H1 (cell line): ENCODE measurements around the gene TIAL1. TPM values are rescaled to one million over a fixed set of nuclear protein-coding genes. Genes with fewer than 3 reads are reported as not detected.

Experiments used
- CTCF ChIA-PET: fragments of 300-600 bp; sonication (Branson Sonifier 250); formaldehyde crosslinking; loops from one replicate; lab custom pipeline; 2021; ENCODE audit not compliant: partially characterized antibody; lab: Charles Lee
- POLR2A ChIA-PET: fragments of 300-600 bp; sonication (Branson Sonifier 250); formaldehyde crosslinking; loops from one replicate; lab custom pipeline; 2021; ENCODE audit warnings: inconsistent platforms; ENCODE audit not compliant: partially characterized antibody; lab: Charles Lee
- DNase-seq, 2 experiments: peaks; one replicate each; pipeline versions ENCODE4 v3.0.0 to v3.0.0-alpha.2; 2010 to 2022; ENCODE audit warnings: low spot score in 2 of 2, low read depth in 1 of 2, mixed read lengths in 1 of 2
- FAIRE-seq: peaks from 2 replicates; lab custom pipeline; 2011; peaks lifted over from hg19 to GRCh38; lab: Jason Lieb, UNC
- H2AFZ ChIP-seq: 2 replicates; pipeline ENCODE4 v1.8.1; 2012; ENCODE audit warnings: low read length, inconsistent platforms
- H2AK5ac ChIP-seq: 2 replicates; pipeline ENCODE4 v1.6.1; 2013; ENCODE audit warnings: low read depth, low read length
- H2BK120ac ChIP-seq: replicated peaks from 2 replicates; pipeline ENCODE3; 2013; ENCODE audit warnings: low read depth, low read length, inconsistent platforms
- H2BK12ac ChIP-seq: 2 replicates; pipeline ENCODE4 v1.6.1; 2013; ENCODE audit warnings: low read depth, low read length
- H2BK15ac ChIP-seq: 2 replicates; pipeline ENCODE4 v1.6.1; 2013; ENCODE audit warnings: low read length
- H2BK20ac ChIP-seq: 2 replicates; pipeline ENCODE4 v1.6.1; 2013; ENCODE audit warnings: low read length
- H2BK5ac ChIP-seq: 2 replicates; pipeline ENCODE4 v1.6.1; 2013; ENCODE audit warnings: low read depth, low read length
- H3K14ac ChIP-seq: 2 replicates; pipeline ENCODE4 v1.6.1; 2013; ENCODE audit warnings: inconsistent platforms; ENCODE audit not compliant: insufficient read length
- H3K18ac ChIP-seq: 2 replicates; pipeline ENCODE4 v1.6.1; 2013; ENCODE audit warnings: low read length; ENCODE audit errors: extremely low read depth
- H3K23ac ChIP-seq: 2 replicates; pipeline ENCODE4 v1.6.1; 2013; ENCODE audit warnings: inconsistent platforms; ENCODE audit not compliant: insufficient read length
- H3K23me2 ChIP-seq: 2 replicates; pipeline ENCODE4 v1.6.1; 2013; ENCODE audit warnings: low read depth, low read length
- H3K27ac ChIP-seq: 2 replicates; pipeline ENCODE4 v1.6.1; 2011; ENCODE audit warnings: low read depth, low read length, inconsistent platforms
- H3K27me3 ChIP-seq, 4 experiments: replicated peaks in 1 of 4; 1 replicate in 1 of 4; 2 replicates in 3 of 4; pipeline versions ENCODE4 v1.6.1 to v1.8.1; 2011 to 2013; ENCODE audit warnings: low read length in 3 of 4, mild to moderate bottlenecking in 3 of 4, inconsistent platforms in 2 of 4, mixed read lengths in 2 of 4, moderate library complexity in 1 of 4; ENCODE audit not compliant: control insufficient read depth in 3 of 4, insufficient read depth in 3 of 4; ENCODE audit errors: extremely low read depth in 1 of 4
- H3K36me3 ChIP-seq, 4 experiments: 2 replicates each; pipeline versions ENCODE4 v1.6.1 to v1.8.1; 2011 to 2013; ENCODE audit warnings: mild to moderate bottlenecking in 4 of 4, low read length in 3 of 4, moderate library complexity in 2 of 4, control low read depth in 1 of 4, inconsistent platforms in 1 of 4; ENCODE audit not compliant: insufficient read depth in 4 of 4, control insufficient read depth in 2 of 4
- H3K4ac ChIP-seq: replicated peaks from 2 replicates; pipeline ENCODE3; 2013; ENCODE audit warnings: low read length, low read depth, mixed read lengths, inconsistent platforms; ENCODE audit not compliant: insufficient read length
- H3K4me1 ChIP-seq, 4 experiments: replicated peaks in 1 of 4; 1 replicate in 1 of 4; 2 replicates in 3 of 4; pipeline versions ENCODE4 v1.6.1 to v1.8.1; 2011 to 2013; ENCODE audit warnings: low read length in 3 of 4, inconsistent platforms in 2 of 4, mixed read lengths in 1 of 4; ENCODE audit not compliant: insufficient read depth in 4 of 4, control insufficient read depth in 3 of 4
- H3K4me2 ChIP-seq, 2 experiments: 2 replicates each; pipeline versions ENCODE4 v1.6.1 to v1.8.1; 2011 to 2013; ENCODE audit warnings: low read depth in 2 of 2, low read length in 2 of 2, control low read depth in 1 of 2, inconsistent platforms in 1 of 2, mild to moderate bottlenecking in 1 of 2; ENCODE audit not compliant: insufficient read depth in 1 of 2
- H3K4me3 ChIP-seq, 4 experiments: fragments of 200-600, 300-600 bp in 1 of 4; sonication (generic), shearing (Covaris generic), sonication (Bioruptor Twin) in 1 of 4; 2 replicates each; pipeline versions ENCODE4 v1.5.1 to v1.8.1; 2011 to 2016; ENCODE audit warnings: low read length in 4 of 4, low read depth in 3 of 4, control low read depth in 2 of 4, inconsistent platforms in 2 of 4, mild to moderate bottlenecking in 2 of 4, mixed read lengths in 1 of 4, moderate library complexity in 1 of 4; ENCODE audit not compliant: insufficient read depth in 2 of 4; ENCODE audit errors: extremely low read depth in 1 of 4
- H3K56ac ChIP-seq: replicated peaks from 2 replicates; pipeline ENCODE3; 2013; ENCODE audit warnings: low read depth, mild to moderate bottlenecking, mixed read lengths, low read length, inconsistent platforms; ENCODE audit not compliant: insufficient read length
- H3K79me1 ChIP-seq: 2 replicates; pipeline ENCODE4 v1.6.1; 2013; ENCODE audit warnings: low read depth, low read length, control low read depth
- H3K79me2 ChIP-seq, 2 experiments: 2 replicates each; pipeline versions ENCODE4 v1.6.1 to v1.8.1; 2012 to 2013; ENCODE audit warnings: low read length in 2 of 2, mild to moderate bottlenecking in 2 of 2, inconsistent platforms in 1 of 2; ENCODE audit not compliant: insufficient read depth in 2 of 2, control insufficient read depth in 1 of 2
- H3K9ac ChIP-seq, 4 experiments: replicated peaks in 1 of 4; 1 replicate in 1 of 4; 2 replicates in 3 of 4; pipeline versions ENCODE4 v1.6.1 to v1.8.1; 2011 to 2013; ENCODE audit warnings: low read depth in 3 of 4, low read length in 3 of 4, control low read depth in 2 of 4, mild to moderate bottlenecking in 2 of 4, moderate library complexity in 2 of 4, inconsistent platforms in 1 of 4; ENCODE audit errors: extremely low read depth in 1 of 4
- H3K9me3 ChIP-seq, 2 experiments: 2 replicates each; pipeline versions ENCODE4 v1.6.1 to v1.8.1; 2012 to 2013; ENCODE audit warnings: mild to moderate bottlenecking in 2 of 2, moderate library complexity in 2 of 2, control low read depth in 1 of 2, inconsistent platforms in 1 of 2, low read depth in 1 of 2, low read length in 1 of 2, mixed read lengths in 1 of 2; ENCODE audit not compliant: insufficient read depth in 2 of 2
- H4K20me1 ChIP-seq, 2 experiments: replicated peaks in 1 of 2; 2 replicates each; pipeline versions ENCODE3 to v1.8.1; 2011 to 2013; ENCODE audit warnings: inconsistent platforms in 2 of 2, low read length in 2 of 2, mild to moderate bottlenecking in 1 of 2; ENCODE audit not compliant: insufficient read depth in 2 of 2, control insufficient read depth in 1 of 2
- H4K5ac ChIP-seq: 2 replicates; pipeline ENCODE4 v1.6.1; 2013; ENCODE audit warnings: low read length, low read depth, mixed read lengths, inconsistent platforms; ENCODE audit not compliant: insufficient read length
- H4K8ac ChIP-seq: 2 replicates; pipeline ENCODE4 v1.8.0; 2013; ENCODE audit warnings: mild to moderate bottlenecking, moderate library complexity, low read length, inconsistent platforms; ENCODE audit not compliant: insufficient read depth; ENCODE audit errors: extremely low read depth
- H4K91ac ChIP-seq: replicated peaks from 2 replicates; pipeline ENCODE3; 2013; ENCODE audit warnings: low read length, mixed read lengths, inconsistent platforms; ENCODE audit not compliant: insufficient read length
- HDAC2 ChIP-seq, 2 experiments: fragments of 300-600 bp in 1 of 2; sonication (generic) in 1 of 2; IDR thresholded peaks; 2 replicates each; pipeline ENCODE4 v1.6.1; 2011 to 2012; ENCODE audit warnings: low read depth in 2 of 2, low read length in 2 of 2, mild to moderate bottlenecking in 2 of 2, moderate library complexity in 2 of 2, borderline replicate concordance in 1 of 2, inconsistent platforms in 1 of 2
- WGBS, 2 experiments: shearing (Covaris generic) in 1 of 2; methylation state at CpG; one replicate each; pipeline versions ENCODE4 v1.1.6 to v1.1.7; 2013 to 2015; ENCODE audit warnings: low lambda C conversion rate in 2 of 2, mixed read lengths in 2 of 2, inconsistent platforms in 1 of 2, low coverage in 1 of 2, missing lambda C conversion rate in 1 of 2; ENCODE audit not compliant: insufficient replicate concordance in 2 of 2, insufficient coverage in 1 of 2, insufficient read length in 1 of 2; ENCODE audit errors: extremely low coverage in 1 of 2, missing lambda C conversion rate in 1 of 2; 5-methylcytosine and 5-hydroxymethylcytosine counted together
- polyA plus RNA-seq, 7 experiments: library from polyadenylated mRNA; depleted of rRNA in 3 of 7; stranded (reverse) in 5 of 7; unstranded in 2 of 7; fragments of >200 nt in 5 of 7; fragments of 200-250 nt in 2 of 7; gene quantifications; 1 replicate in 5 of 7; 2 replicates in 1 of 7; 4 replicates in 1 of 7; pipeline versions ENCODE4 v1.2.1 to v1.2.3, GENCODE V29; 2011 to 2013; ENCODE audit warnings: missing spikeins in 2 of 7, mixed read lengths in 2 of 7
- total RNA-seq: library from RNA; stranded (reverse); fragmentation: NEBNext Ultra II Directional; extraction: Animal tissue kit (Norgen Biotek cat#: 25700); gene quantifications from 2 replicates; pipeline ENCODE4 v1.2.1, GENCODE V29; 2021

TIAL1 gene
- total and polyA plus RNA-seq, 2 of the 8 experiments (the other 6 are each of a cell fraction or from before 2014, with no cell fraction given) = 50.4 to 166 TPM

DNA sequence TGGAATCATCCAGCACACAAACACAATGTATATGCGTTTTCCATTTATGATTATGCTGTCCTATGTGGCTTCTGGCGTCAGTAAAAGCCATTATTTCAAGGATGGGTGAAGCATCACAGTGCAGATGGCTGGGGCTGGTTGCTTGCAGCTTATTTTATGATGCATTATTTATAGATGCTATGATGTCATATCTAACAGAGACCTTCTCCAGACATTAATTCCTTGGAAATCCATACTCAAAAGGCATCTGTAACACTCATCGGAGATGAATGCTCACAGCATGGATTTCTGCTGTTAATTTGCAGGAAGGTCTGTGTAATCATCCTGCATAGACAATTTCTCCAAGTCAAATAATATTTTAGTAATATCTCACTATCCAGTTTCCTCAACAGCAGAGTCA is 61.5 kb downstream of the TIAL1 start:
- Histone ChIP-seq H3K79me1 (no peaks in the 10 kb centered on the region), H3K9me3 (no peaks in the 10 kb centered on the region), H4K8ac (no peak overlapping the region), H2BK120ac (no peak overlapping the region), H3K18ac (no peak overlapping the region), H3K27me3 (peaks cover 0 to 6% (median under 1%) of the 10 kb centered on the region in 4 experiments; a peak in 3 of 7 replicates), H4K20me1 (no peaks in the 10 kb centered on the region), H3K4me1 (peaks cover 0 to 3% (median 0%) of the 10 kb centered on the region in 4 experiments; a peak in 1 of 7 replicates), H3K27ac (no peak overlapping the region), H2AFZ (no peak overlapping the region), H3K23me2 (no peaks in the 10 kb centered on the region), H2BK5ac (no peak overlapping the region), H3K79me2 (no peaks in the 10 kb centered on the region), H3K4me2 (no peak overlapping the region), H2BK12ac (no peak overlapping the region), H4K5ac (no peak overlapping the region), H3K14ac (no peak overlapping the region), H2AK5ac (no peak overlapping the region), H3K36me3 (no peaks in the 10 kb centered on the region; a peak in 1 of 8 replicates), H2BK20ac (no peak overlapping the region), H4K91ac (no peak overlapping the region), H3K4ac (no peak overlapping the region), H3K4me3 (no peak overlapping the region), H3K9ac (no peak overlapping the region), H2BK15ac (no peak overlapping the region), H3K23ac (no peak overlapping the region), H3K56ac (no peak overlapping the region)
- DNase-seq (no peak), FAIRE-seq (no peak)
- 90% methylated on average over 3 of the region's 3 CpGs; no CpG with 5 or more reads in 1 of the 2 experiments for WGBS, 2 experiments
- ChIA-PET POLR2A (interaction anchor here (0.9 kb wide), 1 partner anchor 116 kb away, joined by 3 read pairs; no protein-coding TSS in a partner anchor), CTCF (interaction anchor here (0.6 kb wide), 1 partner anchor 11 kb away, joined by 3 read pairs; no protein-coding TSS in a partner anchor)
- no peak for TF ChIP-seq HDAC2 (IDR thresholded peaks at IDR 0.05; ENCODE audit: borderline replicate concordance in 1 of 2, low read depth in 2 of 2, low read length in 2 of 2)
